ENCODE data around the gene ITGA1.

The ITGA1 gene

GRCh38 chr5:52807723-52808122 lies 20.0 kb downstream of the ITGA1 start:
- Histone ChIP-seq H3K9ac (ENCODE audit: low read length) (no peak overlapping the region), H3K9me2 (replicated peaks; ENCODE audit: insufficient read depth, low read length) (no peaks in the 10 kb centered on the region), H3F3A (ENCODE audit: insufficient read depth, low read length) (no peaks in the 10 kb centered on the region), H2AFZ (ENCODE audit: low read length) (no peak overlapping the region), H3K4me2 (ENCODE audit: low read depth, low read length) (no peak overlapping the region), H4K20me1 (ENCODE audit: insufficient read depth, low read length) (no peaks in the 10 kb centered on the region), H3K79me2 (ENCODE audit: low read length) (no peaks in the 10 kb centered on the region), H3K27me3 (replicated peaks; ENCODE audit: insufficient read depth, low read length) (no peaks in the 10 kb centered on the region), H3K4me3 (ENCODE audit: low read length) (no peak overlapping the region), H3K4me1 (ENCODE audit: low read length) (no peaks in the 10 kb centered on the region), H3K27ac (ENCODE audit: low read length) (no peak overlapping the region), H3K9me3 (replicated peaks; ENCODE audit: insufficient read depth, low read length) (no peaks in the 10 kb centered on the region), H3K36me3 (replicated peaks; ENCODE audit: insufficient read depth, low read length) (no peaks in the 10 kb centered on the region)
- no peak for DNase-seq
- TF ChIP-seq EZH2 (optimal IDR thresholded peaks at IDR 0.05; ENCODE audit: low read depth, low read length) = no peak
- TF ChIP-seq EZH2phosphoT487 (IDR thresholded peaks at IDR 0.05; ENCODE audit: low read length) = no peak
- no peak for TF ChIP-seq CTCF (IDR thresholded peaks at IDR 0.05; ENCODE audit: low read length)

- H3K4me3 ChIP-seq (ENCODE audit: low read length) = no peak overlapping the region
- H3K27me3 ChIP-seq (replicated peaks; ENCODE audit: insufficient read depth, low read length) = no peaks in the 10 kb centered on the region
- no peak for DNase-seq
- no peaks in the 10 kb centered on the region for H3F3A ChIP-seq (ENCODE audit: insufficient read depth, low read length)
- H3K36me3 ChIP-seq (replicated peaks; ENCODE audit: insufficient read depth, low read length) = no peaks in the 10 kb centered on the region
- H3K9me3 ChIP-seq (replicated peaks; ENCODE audit: insufficient read depth, low read length) = no peaks in the 10 kb centered on the region
- H4K20me1 ChIP-seq (ENCODE audit: insufficient read depth, low read length) = no peaks in the 10 kb centered on the region
- H3K79me2 ChIP-seq (ENCODE audit: low read length) = no peaks in the 10 kb centered on the region
- TF ChIP-seq CTCF (IDR thresholded peaks at IDR 0.05; ENCODE audit: low read length) = no peak
- TF ChIP-seq EZH2phosphoT487 (IDR thresholded peaks at IDR 0.05; ENCODE audit: low read length) = no peak
- no peak for TF ChIP-seq EZH2 (optimal IDR thresholded peaks at IDR 0.05; ENCODE audit: low read depth, low read length)
- no peaks in the 10 kb centered on the region for H3K4me1 ChIP-seq (ENCODE audit: low read length)
- no peak overlapping the region for H3K9ac ChIP-seq (ENCODE audit: low read length)
- no peak overlapping the region for H3K27ac ChIP-seq (ENCODE audit: low read length)
- H3K4me2 ChIP-seq (ENCODE audit: low read depth, low read length) = no peak overlapping the region
- H3K9me2 ChIP-seq (replicated peaks; ENCODE audit: insufficient read depth, low read length) = no peaks in the 10 kb centered on the region
- H2AFZ ChIP-seq (ENCODE audit: low read length) = no peak overlapping the region
Observed at GRCh38 chr5:52808316-52808901, 20.7 kb downstream of the ITGA1 start.

GRCh38 chr5:52809884-52810283 lies 22.2 kb downstream of the ITGA1 start:
- H3K4me1 ChIP-seq (ENCODE audit: low read length) = no peaks in the 10 kb centered on the region
- H3K9me3 ChIP-seq (replicated peaks; ENCODE audit: insufficient read depth, low read length) = no peaks in the 10 kb centered on the region
- no peak overlapping the region for H3K9ac ChIP-seq (ENCODE audit: low read length)
- H4K20me1 ChIP-seq (ENCODE audit: insufficient read depth, low read length) = no peaks in the 10 kb centered on the region
- no peaks in the 10 kb centered on the region for H3K79me2 ChIP-seq (ENCODE audit: low read length)
- H2AFZ ChIP-seq (ENCODE audit: low read length) = no peak overlapping the region
- H3K36me3 ChIP-seq (replicated peaks; ENCODE audit: insufficient read depth, low read length) = no peaks in the 10 kb centered on the region
- H3K4me2 ChIP-seq (ENCODE audit: low read depth, low read length) = no peak overlapping the region
- H3K27ac ChIP-seq (ENCODE audit: low read length) = no peak overlapping the region
- H3K27me3 ChIP-seq (replicated peaks; ENCODE audit: insufficient read depth, low read length) = no peaks in the 10 kb centered on the region
- no peak overlapping the region for H3K4me3 ChIP-seq (ENCODE audit: low read length)
- TF ChIP-seq CTCF (IDR thresholded peaks at IDR 0.05; ENCODE audit: low read length) (no peak), EZH2 (optimal IDR thresholded peaks at IDR 0.05; ENCODE audit: low read depth, low read length) (no peak), EZH2phosphoT487 (IDR thresholded peaks at IDR 0.05; ENCODE audit: low read length) (no peak)
- DNase-seq = no peak
- no peaks in the 10 kb centered on the region for H3F3A ChIP-seq (ENCODE audit: insufficient read depth, low read length)
- H3K9me2 ChIP-seq (replicated peaks; ENCODE audit: insufficient read depth, low read length) = no peaks in the 10 kb centered on the region
